Parathyroid adenoma (tissue), 2 donors: Measurements from ENCODE around the gene NFATC2.

ENCODE experiments used
- H2AFZ ChIP-seq: fragments of 300-600 bp; sonication (generic); one replicate; pipeline ENCODE4 v1.7.0; 2017; ENCODE audit warnings: antibody characterized with exemption, mild to moderate bottlenecking
- H3K27ac ChIP-seq: fragments of 300-600 bp; sonication (generic); one replicate; pipeline ENCODE4 v1.7.0; 2017
- H3K27me3 ChIP-seq: fragments of 300-600 bp; sonication (generic); one replicate; pipeline ENCODE4 v1.7.0; 2017; ENCODE audit warnings: low read length; ENCODE audit not compliant: control insufficient read depth, insufficient read depth
- H3K36me3 ChIP-seq: fragments of 300-600 bp; sonication (generic); one replicate; pipeline ENCODE4 v1.7.0; 2017; ENCODE audit warnings: low read length; ENCODE audit not compliant: control insufficient read depth, insufficient read depth
- H3K4me1 ChIP-seq: fragments of 300-600 bp; sonication (generic); one replicate; pipeline ENCODE4 v1.7.0; 2017; ENCODE audit warnings: control low read depth
- H3K4me2 ChIP-seq: fragments of 300-600 bp; sonication (generic); one replicate; pipeline ENCODE4 v1.7.0; 2017; ENCODE audit warnings: low read length
- H3K4me3 ChIP-seq: fragments of 300-600 bp; sonication (generic); one replicate; pipeline ENCODE4 v1.7.0; 2017; ENCODE audit warnings: low read depth, low read length
- H3K79me2 ChIP-seq: fragments of 300-600 bp; sonication (generic); one replicate; pipeline ENCODE4 v1.7.0; 2017; ENCODE audit warnings: control low read depth
- H3K9ac ChIP-seq: fragments of 300-600 bp; sonication (generic); one replicate; pipeline ENCODE4 v1.7.0; 2017; ENCODE audit warnings: mild to moderate bottlenecking
- H3K9me3 ChIP-seq: fragments of 300-600 bp; sonication (generic); one replicate; pipeline ENCODE4 v1.7.0; 2017; ENCODE audit warnings: low read length; ENCODE audit not compliant: control insufficient read depth
- CTCF ChIP-seq: fragments of 300-600 bp; sonication (generic); IDR thresholded peaks from one replicate; pipeline ENCODE4 v1.7.0; 2017; ENCODE audit warnings: antibody characterized with exemption, mild to moderate bottlenecking
- donor health status: primary hyperparathyroidism.

Gene NFATC2

GRCh38 chr20:51341581-51341980, 200.9 kb downstream of the NFATC2 start:
- no peaks in the 10 kb centered on the region for H3K9me3 ChIP-seq
- H3K27me3 ChIP-seq = no peaks in the 10 kb centered on the region
- H3K27ac ChIP-seq = no peak overlapping the region
- no peak overlapping the region for H3K4me3 ChIP-seq
- no peak overlapping the region for H3K9ac ChIP-seq
- no peaks in the 10 kb centered on the region for H3K4me1 ChIP-seq
- H3K79me2 ChIP-seq = no peaks in the 10 kb centered on the region
- TF ChIP-seq CTCF = no peak
- no peak overlapping the region for H3K4me2 ChIP-seq
- no peaks in the 10 kb centered on the region for H3K36me3 ChIP-seq
- no peak overlapping the region for H2AFZ ChIP-seq

DNA sequence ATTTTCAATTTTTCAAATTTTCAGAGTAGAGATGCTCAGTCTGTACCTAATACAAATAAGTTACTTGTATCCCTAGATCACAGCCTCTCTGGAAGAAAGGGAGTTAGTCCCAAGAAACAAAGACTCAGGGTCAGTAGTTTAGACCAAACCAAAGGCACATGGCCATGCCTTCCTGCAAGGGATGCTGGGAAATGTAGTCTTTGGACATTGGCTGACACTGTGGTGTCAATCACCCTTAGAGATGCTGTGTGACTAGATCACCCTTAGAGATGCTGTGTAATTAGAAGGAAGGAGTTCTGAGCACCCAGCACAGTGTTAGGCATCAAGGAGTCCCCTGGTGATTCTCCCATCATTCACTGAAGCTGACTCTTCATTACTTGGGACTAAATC, 202.1 kb downstream of the NFATC2 start:
- no peaks in the 10 kb centered on the region for H3K9me3 ChIP-seq
- no peaks in the 10 kb centered on the region for H3K79me2 ChIP-seq
- H3K4me3 ChIP-seq = no peak overlapping the region
- no peak overlapping the region for H3K4me2 ChIP-seq
- no peak overlapping the region for H3K27ac ChIP-seq
- H3K4me1 ChIP-seq = no peaks in the 10 kb centered on the region
- TF ChIP-seq CTCF = no peak
- no peaks in the 10 kb centered on the region for H3K36me3 ChIP-seq
- no peaks in the 10 kb centered on the region for H3K27me3 ChIP-seq
- H2AFZ ChIP-seq = no peak overlapping the region
- H3K9ac ChIP-seq = no peak overlapping the region

DNA sequence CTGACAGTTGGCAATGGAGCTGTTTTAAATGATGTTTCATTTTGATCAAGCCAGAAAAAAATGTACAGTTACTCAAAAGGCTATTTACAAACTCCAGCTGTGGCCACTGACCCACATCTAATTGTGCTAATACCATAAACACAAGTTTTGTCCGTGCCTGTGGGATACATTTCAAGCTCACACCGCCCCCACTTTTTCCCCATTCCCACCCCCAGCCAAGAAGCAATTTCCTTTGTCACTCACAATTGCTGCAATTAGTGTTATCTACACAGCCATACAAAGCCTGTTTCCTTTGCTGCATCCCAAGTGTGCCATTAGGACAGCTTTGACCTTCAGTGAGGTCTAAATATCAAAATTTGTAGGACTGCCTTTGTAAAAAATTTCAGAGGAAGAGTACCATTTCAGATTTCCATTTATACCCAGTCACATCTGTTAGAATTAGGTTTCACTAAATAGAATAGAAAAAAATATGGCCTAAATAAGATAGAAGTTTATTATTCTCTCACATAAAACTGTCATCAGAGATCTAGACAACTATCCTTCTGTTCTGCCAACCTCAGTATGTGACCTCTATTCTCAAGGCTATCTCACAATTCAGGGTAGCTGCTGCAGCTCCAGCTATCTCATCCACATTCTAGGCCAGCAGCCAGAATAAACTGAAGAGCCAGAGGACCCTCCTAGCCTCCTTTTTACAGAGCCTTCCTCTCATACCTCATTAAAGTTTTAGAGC, 202.6 kb downstream of the NFATC2 start:
- H3K79me2 ChIP-seq = no peaks in the 10 kb centered on the region
- H3K4me2 ChIP-seq = no peak overlapping the region
- no peak overlapping the region for H3K27ac ChIP-seq
- H3K4me1 ChIP-seq = no peaks in the 10 kb centered on the region
- H3K9ac ChIP-seq = no peak overlapping the region
- H3K36me3 ChIP-seq = no peaks in the 10 kb centered on the region
- H3K27me3 ChIP-seq = no peaks in the 10 kb centered on the region
- no peak for TF ChIP-seq CTCF
- no peak overlapping the region for H2AFZ ChIP-seq
- H3K4me3 ChIP-seq = no peak overlapping the region
- H3K9me3 ChIP-seq = no peaks in the 10 kb centered on the region

- Histone ChIP-seq H3K36me3 (no peaks in the 10 kb centered on the region), H3K9ac (no peak overlapping the region), H2AFZ (no peak overlapping the region), H3K27me3 (no peaks in the 10 kb centered on the region), H3K9me3 (no peaks in the 10 kb centered on the region), H3K4me3 (no peak overlapping the region), H3K27ac (no peak overlapping the region), H3K4me1 (no peaks in the 10 kb centered on the region), H3K4me2 (no peak overlapping the region), H3K79me2 (no peaks in the 10 kb centered on the region)
- TF ChIP-seq CTCF = no peak
Measured at GRCh38 chr20:51338692-51339440, 203.7 kb downstream of the NFATC2 start.
